AG09319 (cell line): Measurements from ENCODE around the gene LAMB3.

ENCODE experiments used
- DNase-seq: peaks from one replicate; pipeline ENCODE4 v3.0.0-alpha.2; 2010; ENCODE audit warnings: low read depth; ENCODE audit errors: extremely low read depth
- TF ChIP-seq, protein P1 (sequence below): IDR thresholded peaks from 2 replicates; pipeline ENCODE4 v1.5.1; 2011; ENCODE audit warnings: low read depth, mild to moderate bottlenecking, inconsistent platforms, low read length, moderate library complexity

The LAMB3 gene

DNA sequence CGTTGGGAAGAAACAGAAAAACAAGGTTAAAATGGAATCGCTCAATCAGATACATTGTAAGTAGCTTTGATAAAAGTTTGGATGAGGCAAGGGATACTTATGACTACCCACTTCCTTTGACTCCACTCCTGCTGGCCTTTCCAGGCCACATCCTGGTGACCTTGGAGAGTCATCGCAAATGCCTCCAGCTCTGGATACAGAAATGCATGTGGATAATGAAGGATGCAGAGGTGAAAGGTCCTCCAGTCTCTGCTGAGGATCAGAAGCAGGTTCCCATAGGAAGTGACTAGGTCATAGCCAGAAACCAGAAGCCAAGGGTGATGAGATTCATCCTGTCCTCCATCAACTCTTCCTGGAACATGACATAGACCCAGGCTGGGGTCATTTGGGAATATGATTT is 74.9 kb downstream of the LAMB3 start:
- TF ChIP-seq, protein P1, sequence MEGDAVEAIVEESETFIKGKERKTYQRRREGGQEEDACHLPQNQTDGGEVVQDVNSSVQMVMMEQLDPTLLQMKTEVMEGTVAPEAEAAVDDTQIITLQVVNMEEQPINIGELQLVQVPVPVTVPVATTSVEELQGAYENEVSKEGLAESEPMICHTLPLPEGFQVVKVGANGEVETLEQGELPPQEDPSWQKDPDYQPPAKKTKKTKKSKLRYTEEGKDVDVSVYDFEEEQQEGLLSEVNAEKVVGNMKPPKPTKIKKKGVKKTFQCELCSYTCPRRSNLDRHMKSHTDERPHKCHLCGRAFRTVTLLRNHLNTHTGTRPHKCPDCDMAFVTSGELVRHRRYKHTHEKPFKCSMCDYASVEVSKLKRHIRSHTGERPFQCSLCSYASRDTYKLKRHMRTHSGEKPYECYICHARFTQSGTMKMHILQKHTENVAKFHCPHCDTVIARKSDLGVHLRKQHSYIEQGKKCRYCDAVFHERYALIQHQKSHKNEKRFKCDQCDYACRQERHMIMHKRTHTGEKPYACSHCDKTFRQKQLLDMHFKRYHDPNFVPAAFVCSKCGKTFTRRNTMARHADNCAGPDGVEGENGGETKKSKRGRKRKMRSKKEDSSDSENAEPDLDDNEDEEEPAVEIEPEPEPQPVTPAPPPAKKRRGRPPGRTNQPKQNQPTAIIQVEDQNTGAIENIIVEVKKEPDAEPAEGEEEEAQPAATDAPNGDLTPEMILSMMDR, result no peak
- no peak for DNase-seq

DNA sequence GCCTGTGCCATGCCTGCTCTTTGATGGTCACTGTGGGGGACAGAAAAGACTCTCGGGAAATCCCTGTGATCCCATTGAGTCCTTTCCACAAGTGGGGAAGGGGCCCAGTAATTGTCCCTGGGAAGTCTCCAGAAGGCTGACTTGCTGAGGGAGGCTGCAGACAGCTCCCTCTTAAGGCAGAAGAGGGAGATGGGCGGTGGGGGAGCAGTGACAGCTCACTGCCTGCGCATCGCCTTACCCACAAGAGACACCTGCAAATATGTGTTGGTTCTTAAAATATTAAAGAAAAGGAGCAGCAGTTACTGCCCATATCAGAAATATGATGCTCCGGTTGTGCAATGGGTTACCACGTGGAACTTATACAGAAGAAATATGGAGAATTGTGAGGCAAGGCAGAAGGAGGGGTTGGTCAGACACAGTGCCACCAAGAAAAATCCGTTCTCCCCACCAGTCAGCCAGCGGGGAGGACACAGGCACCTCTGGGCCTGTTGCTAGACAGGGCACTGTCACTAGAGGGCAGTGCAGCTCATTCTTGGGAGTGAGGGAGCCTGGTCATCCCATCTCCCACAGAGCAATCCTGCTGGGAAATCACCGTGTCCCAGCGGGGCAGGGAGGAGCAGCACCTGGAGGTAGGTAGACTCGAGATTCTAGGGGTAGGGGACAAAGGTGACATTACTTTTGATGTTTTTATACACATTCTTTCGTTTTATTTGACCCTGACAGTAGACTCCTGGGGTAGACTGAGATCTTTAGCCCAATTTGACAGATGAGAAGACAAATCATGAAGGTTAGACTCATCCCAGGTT is 75.6 kb downstream of the LAMB3 start:
- TF ChIP-seq, protein P1, result peak; percentile 94
- DNase-seq, result peak; percentile 22

DNA sequence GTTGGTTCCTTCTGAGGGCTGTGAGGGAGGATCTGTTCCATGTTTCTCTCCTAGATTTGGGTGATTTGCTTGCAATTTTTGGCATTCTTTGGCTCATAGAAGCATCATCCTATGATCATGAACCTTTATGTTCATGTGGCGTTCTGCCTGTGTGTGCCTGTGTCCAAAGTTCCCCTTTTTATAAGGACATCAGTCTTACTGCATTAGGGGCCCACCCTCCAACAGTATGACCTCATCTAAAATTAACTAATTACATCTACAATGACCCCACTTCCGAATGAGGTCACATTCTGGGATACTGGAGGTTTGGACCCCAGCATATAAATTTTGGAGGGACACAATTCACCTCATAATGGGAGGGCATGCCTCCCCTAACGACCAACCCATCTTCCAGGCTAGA is 81.5 kb downstream of the LAMB3 start:
- TF ChIP-seq, protein P1, result no peak
- no peak for DNase-seq

DNA sequence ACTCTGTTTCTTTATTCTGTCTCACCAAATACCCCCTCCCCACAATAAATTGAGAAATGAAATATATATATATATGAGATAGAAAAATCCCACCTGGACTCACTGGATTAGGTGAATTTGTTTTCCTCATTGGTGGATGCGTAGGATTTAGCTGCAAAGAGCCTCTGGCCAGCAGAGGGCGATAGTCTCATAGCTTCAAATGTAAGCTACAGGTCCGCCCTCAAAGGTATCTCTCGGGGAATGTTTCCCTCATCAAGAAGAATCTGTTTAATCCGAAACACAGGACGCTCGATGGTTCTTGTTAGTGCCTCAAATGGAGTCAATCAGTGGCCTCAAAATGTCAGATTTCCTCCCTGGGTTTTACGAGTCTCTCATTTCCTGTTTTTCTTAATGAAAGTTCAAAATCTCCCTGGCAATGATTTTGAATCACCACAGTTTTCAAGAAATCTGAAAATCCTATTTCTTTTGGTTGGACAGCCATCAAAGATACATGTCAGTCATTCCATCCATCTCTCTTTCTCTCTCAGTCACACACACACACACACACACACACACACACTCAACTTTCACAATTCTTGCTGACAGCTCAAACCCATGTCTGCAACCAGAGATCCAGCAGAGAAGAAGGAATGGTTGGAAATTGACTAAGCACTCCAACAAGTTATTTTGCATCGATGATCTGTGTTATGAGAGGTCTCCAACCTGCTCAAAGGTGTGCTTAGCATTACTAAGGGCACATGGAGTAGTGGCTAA is 82.6 kb downstream of the LAMB3 start:
- TF ChIP-seq, protein P1, result peak; percentile 93
- peak; percentile 32 for DNase-seq

DNA sequence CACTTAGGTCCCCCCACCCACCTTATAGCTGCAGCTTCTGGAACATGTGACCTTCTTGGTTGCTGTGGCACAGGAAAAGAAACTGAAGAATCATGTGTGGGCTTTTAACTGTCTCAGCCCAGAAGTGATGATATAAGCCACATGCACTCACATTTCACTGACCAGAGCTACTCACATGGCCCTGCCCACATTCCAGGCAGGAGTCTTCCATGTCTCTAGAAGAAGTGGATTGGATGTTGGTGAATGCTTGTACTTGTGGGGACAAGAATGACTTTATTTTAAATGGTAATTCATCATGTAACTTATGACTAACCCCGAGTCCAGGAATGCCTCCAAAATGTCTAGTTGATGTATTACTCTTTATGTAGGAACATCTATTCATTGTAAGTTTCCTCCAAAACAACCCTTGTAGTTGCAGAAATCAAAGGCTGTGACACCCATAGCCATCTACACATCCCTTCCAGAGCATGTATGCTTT is 84.5 kb downstream of the LAMB3 start:
- TF ChIP-seq, protein P1, result no peak
- no peak for DNase-seq

DNA sequence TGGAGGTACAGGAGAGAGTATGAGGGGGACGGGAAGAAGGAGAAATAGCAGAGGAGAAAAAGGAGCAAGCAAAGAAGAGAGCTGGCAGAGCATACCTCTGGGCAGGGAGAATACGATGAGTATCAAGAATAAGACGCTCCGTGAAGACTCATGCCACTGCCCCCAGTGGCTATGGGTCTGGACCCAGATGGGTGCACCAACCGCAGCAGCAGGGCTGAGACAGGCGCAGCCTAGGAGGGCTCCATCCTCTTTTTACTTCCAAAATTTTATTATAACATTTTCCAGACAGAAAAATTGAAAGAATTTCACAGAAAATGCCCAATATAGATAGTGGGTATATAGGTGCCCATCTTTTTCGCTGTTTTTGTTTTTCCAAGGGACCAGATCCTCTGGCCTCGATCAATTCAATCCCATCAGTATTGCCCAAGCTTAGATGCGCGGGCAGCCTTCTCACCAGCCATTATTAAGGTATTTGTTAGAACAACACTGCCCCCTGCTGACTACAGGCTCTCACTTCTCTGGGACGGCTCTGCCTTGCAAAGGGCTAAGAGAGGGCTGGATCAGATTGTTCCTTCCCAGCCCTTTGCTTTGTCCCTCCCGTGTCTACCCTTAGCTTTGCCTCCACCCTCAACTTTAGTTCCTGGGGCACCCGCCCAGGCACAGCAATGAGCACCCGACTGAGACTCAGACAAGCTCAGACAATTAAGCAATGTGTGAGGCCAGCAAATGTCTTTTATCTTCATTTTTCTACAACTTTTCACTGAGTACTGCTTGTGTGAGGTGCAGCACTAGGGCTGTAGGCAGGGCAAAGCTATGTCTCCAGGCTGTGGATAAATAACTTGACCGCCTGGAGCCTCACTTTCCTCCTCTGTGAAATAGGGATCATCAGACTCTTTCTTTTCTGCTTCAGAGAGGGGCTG is 86.2 kb downstream of the LAMB3 start:
- TF ChIP-seq, protein P1, result peak; percentile 76
- DNase-seq, result peak; percentile 46
